Epithelial cell of esophagus (primary cell): ENCODE data around the gene ANK2.

Experiments
- DNase-seq: peaks from one replicate; pipeline ENCODE4 v3.0.0; 2010; ENCODE audit warnings: low read depth
- H3K4me3 ChIP-seq: 2 replicates; pipeline ENCODE4 v1.5.1; 2011; ENCODE audit warnings: mild to moderate bottlenecking, low read length, control low read depth
- TF ChIP-seq, protein P1 (sequence below): IDR thresholded peaks from 2 replicates; pipeline ENCODE4 v1.5.1; 2011; ENCODE audit warnings: low read depth, mild to moderate bottlenecking, low read length, control low read depth, inconsistent platforms; ENCODE audit not compliant: insufficient read depth; ENCODE audit errors: missing control alignments

The ANK2 gene

DNA sequence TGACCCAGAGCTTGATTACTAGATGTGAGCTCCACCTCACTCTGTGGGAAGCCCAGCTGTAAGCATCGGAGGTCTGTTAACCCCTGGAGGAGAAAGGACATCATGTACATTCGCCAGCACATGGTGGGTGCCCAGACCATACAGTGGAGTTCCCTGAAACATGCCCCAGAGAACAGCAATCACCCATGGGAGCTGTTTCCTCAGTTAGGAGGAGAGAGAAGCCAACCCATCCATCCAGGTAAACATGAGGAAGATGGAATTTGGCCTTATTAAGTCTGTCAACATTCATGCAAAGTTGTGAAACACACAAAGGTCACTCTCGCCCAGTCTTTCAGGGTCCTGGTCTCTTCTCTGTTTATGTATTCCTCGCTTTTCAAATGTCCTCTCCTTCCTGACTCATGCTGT lies 354.7 kb downstream of the ANK2 start:
- no peak for DNase-seq
- H3K4me3 ChIP-seq: no peak overlapping the region
- TF ChIP-seq, protein P1, sequence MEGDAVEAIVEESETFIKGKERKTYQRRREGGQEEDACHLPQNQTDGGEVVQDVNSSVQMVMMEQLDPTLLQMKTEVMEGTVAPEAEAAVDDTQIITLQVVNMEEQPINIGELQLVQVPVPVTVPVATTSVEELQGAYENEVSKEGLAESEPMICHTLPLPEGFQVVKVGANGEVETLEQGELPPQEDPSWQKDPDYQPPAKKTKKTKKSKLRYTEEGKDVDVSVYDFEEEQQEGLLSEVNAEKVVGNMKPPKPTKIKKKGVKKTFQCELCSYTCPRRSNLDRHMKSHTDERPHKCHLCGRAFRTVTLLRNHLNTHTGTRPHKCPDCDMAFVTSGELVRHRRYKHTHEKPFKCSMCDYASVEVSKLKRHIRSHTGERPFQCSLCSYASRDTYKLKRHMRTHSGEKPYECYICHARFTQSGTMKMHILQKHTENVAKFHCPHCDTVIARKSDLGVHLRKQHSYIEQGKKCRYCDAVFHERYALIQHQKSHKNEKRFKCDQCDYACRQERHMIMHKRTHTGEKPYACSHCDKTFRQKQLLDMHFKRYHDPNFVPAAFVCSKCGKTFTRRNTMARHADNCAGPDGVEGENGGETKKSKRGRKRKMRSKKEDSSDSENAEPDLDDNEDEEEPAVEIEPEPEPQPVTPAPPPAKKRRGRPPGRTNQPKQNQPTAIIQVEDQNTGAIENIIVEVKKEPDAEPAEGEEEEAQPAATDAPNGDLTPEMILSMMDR: no peak

DNA sequence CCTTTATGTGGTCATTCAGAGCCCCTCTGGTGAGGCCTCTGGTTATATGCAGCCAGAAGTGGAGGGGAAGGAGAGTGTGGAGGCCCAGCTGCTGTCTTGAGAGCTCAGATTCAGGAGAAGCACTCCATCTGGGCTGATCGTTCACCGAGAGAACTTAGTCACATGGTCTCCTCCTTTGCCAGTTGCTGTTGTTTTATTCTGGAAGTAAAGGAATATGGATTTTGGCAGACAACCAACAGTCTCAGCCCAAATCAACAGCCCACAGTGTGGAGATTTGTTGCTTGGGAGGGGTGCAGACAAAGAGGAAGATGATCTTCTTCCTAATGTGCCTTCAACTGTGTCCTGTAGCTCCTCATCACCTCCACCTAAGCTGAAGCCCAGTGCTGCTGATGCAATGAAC lies 355.4 kb downstream of the ANK2 start:
- TF ChIP-seq, protein P1: no peak
- no peak for DNase-seq
- H3K4me3 ChIP-seq: no peak overlapping the region

DNA sequence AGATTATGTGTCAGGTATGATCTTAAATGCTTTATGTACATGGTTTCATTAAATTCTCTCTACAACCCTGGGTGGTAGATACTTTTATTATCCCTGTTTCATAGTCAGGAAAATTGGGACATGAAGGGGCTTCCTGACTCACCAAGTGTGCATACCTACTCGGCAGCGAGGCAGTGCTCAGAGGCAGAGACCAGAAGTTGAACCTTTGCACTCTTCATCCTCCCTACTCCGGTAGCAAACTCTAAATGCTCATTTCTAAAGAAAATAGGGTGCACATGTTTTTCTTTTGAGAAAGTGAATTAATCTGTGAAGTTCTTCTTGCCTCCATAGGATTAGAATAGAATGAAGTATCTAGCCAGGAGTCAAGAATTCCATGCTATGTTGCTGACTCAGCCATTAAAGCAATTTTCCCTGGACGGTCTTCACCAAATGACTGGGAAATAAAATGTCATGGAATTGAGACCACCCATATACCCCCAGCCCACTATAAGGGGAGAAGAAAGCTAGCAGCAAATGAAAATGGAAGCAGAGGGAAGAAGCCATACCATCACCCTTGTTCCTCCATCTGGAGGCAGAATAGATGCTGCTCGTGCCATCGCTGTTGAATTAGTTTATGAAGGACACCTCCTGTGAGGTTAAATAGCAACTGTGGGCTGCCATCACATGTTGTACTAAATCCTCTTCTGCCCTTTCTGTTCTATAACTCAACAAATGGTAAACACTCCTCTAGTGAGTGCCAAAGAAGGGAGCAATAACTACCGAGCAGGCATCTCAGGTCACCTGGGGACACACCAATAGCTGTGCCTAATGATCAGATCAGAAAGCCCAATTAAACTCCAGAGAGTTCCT lies 356.6 kb downstream of the ANK2 start:
- DNase-seq: no peak
- TF ChIP-seq, protein P1: no peak
- H3K4me3 ChIP-seq: no peak overlapping the region

DNA sequence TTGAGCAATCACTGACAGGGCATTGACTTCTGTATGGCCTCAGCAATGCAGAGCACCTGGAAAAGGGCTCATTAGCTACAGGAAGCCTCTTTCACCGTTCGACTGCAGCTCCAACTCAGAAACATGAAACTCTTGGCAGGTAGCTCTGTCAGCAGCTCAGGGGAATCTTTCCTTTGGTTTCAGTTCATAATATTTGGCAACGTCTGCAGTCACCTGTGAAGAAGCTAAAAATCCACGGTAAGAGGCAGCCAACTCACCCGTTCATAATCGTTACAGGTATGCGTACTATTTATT lies 357.2 kb downstream of the ANK2 start:
- DNase-seq: peak; percentile 47
- H3K4me3 ChIP-seq: no peak overlapping the region
- TF ChIP-seq, protein P1: no peak

DNA sequence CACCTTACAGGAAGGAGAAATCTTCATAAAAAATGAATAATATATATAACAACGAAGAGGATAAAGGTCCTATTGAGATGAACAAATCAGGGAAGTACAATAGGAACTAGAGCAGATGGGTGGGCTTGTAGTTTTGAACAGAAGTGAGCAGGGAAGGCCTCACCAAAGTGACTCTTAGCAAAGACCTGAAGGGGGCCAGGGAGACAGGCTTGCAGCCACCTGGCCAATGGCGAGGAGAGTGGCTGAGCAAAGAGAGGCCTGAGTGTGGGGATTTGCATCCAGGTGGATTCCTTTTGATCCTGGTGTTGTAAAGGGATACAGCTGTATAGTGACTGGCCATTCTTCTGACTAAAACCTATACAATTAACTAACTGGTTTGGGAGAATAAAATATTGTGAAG lies 358.0 kb downstream of the ANK2 start:
- DNase-seq: no peak
- TF ChIP-seq, protein P1: no peak
- no peak overlapping the region for H3K4me3 ChIP-seq

DNA sequence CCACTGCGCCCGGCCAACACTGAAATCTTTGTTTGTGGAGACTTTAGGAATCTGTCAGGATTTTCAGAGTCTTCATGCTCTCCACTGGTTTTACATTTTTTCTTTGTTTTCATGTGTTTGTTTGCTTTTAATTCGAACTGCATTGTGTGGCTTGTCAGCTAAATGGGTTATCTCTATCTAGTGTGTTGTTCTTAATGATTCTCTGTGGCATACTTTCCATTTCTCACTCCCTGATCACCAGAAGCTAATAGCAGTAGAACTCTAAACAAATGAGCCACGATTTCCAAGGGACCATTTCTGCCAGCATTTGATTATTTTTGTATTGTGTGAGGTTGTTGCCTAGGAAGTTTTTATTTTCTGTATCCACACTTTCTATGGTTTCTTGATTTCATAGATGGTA lies 359.7 kb downstream of the ANK2 start:
- no peak overlapping the region for H3K4me3 ChIP-seq
- no peak for DNase-seq
- TF ChIP-seq, protein P1: no peak

DNA sequence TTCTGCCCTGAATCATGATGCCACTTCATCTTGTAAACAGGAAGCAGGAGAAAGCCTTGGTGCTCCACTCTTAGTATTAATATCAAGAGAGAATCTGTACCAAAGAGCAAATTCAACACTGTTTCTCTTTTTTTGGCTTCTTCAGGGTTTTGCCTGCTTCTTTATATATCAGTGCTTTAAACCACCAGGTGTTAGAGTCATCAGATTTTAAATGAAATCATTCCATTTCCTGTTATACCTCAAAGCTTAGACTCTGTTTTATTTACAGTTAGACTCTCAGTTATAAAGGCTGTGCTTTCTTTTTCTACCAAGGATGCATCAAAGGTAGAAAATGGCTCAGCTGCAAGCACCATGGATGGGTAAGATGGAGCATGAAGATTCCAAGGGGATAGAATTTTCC lies 361.2 kb downstream of the ANK2 start:
- TF ChIP-seq, protein P1: no peak
- H3K4me3 ChIP-seq: no peak overlapping the region
- no peak for DNase-seq
